Type B pancreatic cell (in vitro differentiated cells): Measurements from ENCODE around the gene IFNK. TPM values are rescaled to one million over a fixed set of nuclear protein-coding genes. Genes with fewer than 3 reads are reported as not detected.

Experiments
- DNase-seq: peaks from one replicate; pipeline ENCODE4 v3.0.0; 2021; ENCODE audit warnings: mixed read lengths; ENCODE audit not compliant: unreplicated experiment; ENCODE audit errors: extremely low spot score
- H3K27ac Mint-ChIP-seq: 2 replicates; pipeline ENCODE4 v1.8.0; 2021; ENCODE audit warnings: mild to moderate bottlenecking, mixed read lengths
- H3K27me3 Mint-ChIP-seq: 2 replicates; pipeline ENCODE4 v1.8.0; 2021; ENCODE audit warnings: mixed read lengths
- H3K36me3 Mint-ChIP-seq: 2 replicates; pipeline ENCODE4 v1.8.0; 2021; ENCODE audit warnings: mixed read lengths
- H3K4me1 Mint-ChIP-seq: one replicate; pipeline ENCODE4 v1.8.0; 2021; ENCODE audit warnings: mixed read lengths; ENCODE audit not compliant: unreplicated experiment
- H3K4me3 Mint-ChIP-seq: 2 replicates; pipeline ENCODE4 v1.8.0; 2021; ENCODE audit warnings: mild to moderate bottlenecking, mixed read lengths
- H3K9me3 Mint-ChIP-seq: 2 replicates; pipeline ENCODE4 v1.8.0; 2021; ENCODE audit warnings: mixed read lengths
- CTCF ChIP-seq: fragments of 200-600 bp; sonication (generic); conservative IDR thresholded peaks from 2 replicates; pipeline ENCODE4 v1.5.0; 2021; ENCODE audit warnings: antibody characterized with exemption, mild to moderate bottlenecking
- total RNA-seq: library from RNA; stranded (reverse); gene quantifications from 2 replicates; pipeline ENCODE4 v1.2.1, GENCODE V29; 2021; ENCODE audit warnings: low replicate concordance

IFNK gene
- total RNA-seq, 1 donor from 2014 or later, result not detected

- DNase-seq, result no peak
- no peaks in the 10 kb centered on the region for H3K27me3 Mint-ChIP-seq
- no peak for TF ChIP-seq CTCF
- H3K4me1 Mint-ChIP-seq, result peaks cover under 1% of the 10 kb centered on the region
- H3K4me3 Mint-ChIP-seq, result no peak overlapping the region
- peaks cover 31% of the 10 kb centered on the region for H3K36me3 Mint-ChIP-seq
- H3K27ac Mint-ChIP-seq, result no peak overlapping the region
- no peaks in the 10 kb centered on the region for H3K9me3 Mint-ChIP-seq
Observed at GRCh38 chr9:27556470-27556869, 32.4 kb downstream of the IFNK start.

DNA sequence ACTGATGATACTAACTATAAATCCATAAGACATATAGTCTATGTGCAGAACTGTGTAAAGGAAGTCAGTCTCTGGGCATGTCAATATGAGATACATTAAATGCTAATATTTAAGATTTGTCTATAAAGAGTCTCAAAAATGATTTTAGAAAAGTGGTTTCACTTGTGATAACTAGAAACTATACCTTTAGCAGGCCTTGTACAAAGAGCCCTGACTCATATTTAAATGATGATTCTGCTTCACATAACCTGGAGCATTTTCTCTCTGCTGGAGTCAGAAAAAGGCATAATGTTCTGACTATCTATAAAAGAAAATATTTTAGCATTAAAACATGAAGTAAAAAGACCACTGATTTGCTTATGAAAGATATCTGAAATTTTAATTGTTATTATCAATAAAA lies 34.2 kb downstream of the IFNK start:
- Mint-ChIP-seq H3K4me1 (peaks cover 4% of the 10 kb centered on the region), H3K36me3 (peaks cover 20% of the 10 kb centered on the region), H3K27ac (no peak overlapping the region), H3K9me3 (no peaks in the 10 kb centered on the region), H3K27me3 (no peaks in the 10 kb centered on the region), H3K4me3 (no peak overlapping the region)
- no peak for TF ChIP-seq CTCF
- DNase-seq, result no peak

GRCh38 chr9:27560457-27560856 lies 36.4 kb downstream of the IFNK start:
- peaks cover 8% of the 10 kb centered on the region for H3K36me3 Mint-ChIP-seq
- no peaks in the 10 kb centered on the region for H3K9me3 Mint-ChIP-seq
- H3K4me3 Mint-ChIP-seq, result no peak overlapping the region
- H3K27me3 Mint-ChIP-seq, result no peaks in the 10 kb centered on the region
- H3K4me1 Mint-ChIP-seq, result peaks cover 8% of the 10 kb centered on the region
- DNase-seq, result no peak
- H3K27ac Mint-ChIP-seq, result no peak overlapping the region
- no peak for TF ChIP-seq CTCF

GRCh38 chr9:27561685-27562084 lies 37.6 kb downstream of the IFNK start:
- Mint-ChIP-seq H3K9me3 (no peaks in the 10 kb centered on the region), H3K36me3 (peaks cover 10% of the 10 kb centered on the region), H3K27me3 (no peaks in the 10 kb centered on the region), H3K4me3 (peak overlapping the region; percentile 21), H3K4me1 (peaks cover 8% of the 10 kb centered on the region), H3K27ac (peak overlapping the region; percentile 73)
- DNase-seq, result no peak
- no peak for TF ChIP-seq CTCF

GRCh38 chr9:27563738-27564430 lies 39.8 kb downstream of the IFNK start:
- DNase-seq, result no peak
- TF ChIP-seq CTCF, result no peak
- Mint-ChIP-seq H3K36me3 (peaks cover 12% of the 10 kb centered on the region), H3K9me3 (no peaks in the 10 kb centered on the region), H3K27me3 (no peaks in the 10 kb centered on the region), H3K4me3 (no peak overlapping the region), H3K4me1 (peaks cover 13% of the 10 kb centered on the region), H3K27ac (no peak overlapping the region)
